Neural crest cell (in vitro differentiated cells): Measurements from ENCODE around the gene INTS12. TPM values are rescaled to one million over a fixed set of nuclear protein-coding genes. Genes with fewer than 3 reads are reported as not detected.

ENCODE experiments used
- DNase-seq: peaks from one replicate; pipeline ENCODE4 v3.0.0; 2021; ENCODE audit warnings: low read depth, mixed read lengths, low spot score
- H3K27ac Mint-ChIP-seq: one replicate; pipeline ENCODE4 v1.8.0; 2021; ENCODE audit warnings: mild to moderate bottlenecking, mixed read lengths; ENCODE audit not compliant: unreplicated experiment
- H3K27me3 Mint-ChIP-seq: 2 replicates; pipeline ENCODE4 v1.8.0; 2021; ENCODE audit warnings: low read depth, mild to moderate bottlenecking, mixed read lengths
- H3K36me3 Mint-ChIP-seq: 2 replicates; pipeline ENCODE4 v1.8.0; 2021; ENCODE audit warnings: low read depth, mild to moderate bottlenecking, mixed read lengths
- H3K4me1 Mint-ChIP-seq: 2 replicates; pipeline ENCODE4 v1.8.0; 2021; ENCODE audit warnings: mixed read lengths
- H3K4me3 Mint-ChIP-seq: one replicate; pipeline ENCODE4 v1.8.0; 2021; ENCODE audit warnings: mild to moderate bottlenecking, mixed read lengths
- H3K9me3 Mint-ChIP-seq: 2 replicates; pipeline ENCODE4 v1.8.0; 2021; ENCODE audit warnings: mixed read lengths
- total RNA-seq: library from RNA; stranded (reverse); gene quantifications from 2 replicates; pipeline ENCODE4 v1.2.1, GENCODE V29; 2021
- TF ChIP-seq, protein P1 (sequence below): fragments of 200-600 bp; sonication (generic); conservative IDR thresholded peaks from 2 replicates; pipeline ENCODE4 v1.5.0; 2021; ENCODE audit warnings: antibody characterized with exemption, mild to moderate bottlenecking

The INTS12 gene
- total RNA-seq, 1 donor from 2014 or later = 21.2 TPM

GRCh38 chr4:105679186-105679585 is 29.3 kb downstream of the INTS12 start:
- TF ChIP-seq, protein P1, sequence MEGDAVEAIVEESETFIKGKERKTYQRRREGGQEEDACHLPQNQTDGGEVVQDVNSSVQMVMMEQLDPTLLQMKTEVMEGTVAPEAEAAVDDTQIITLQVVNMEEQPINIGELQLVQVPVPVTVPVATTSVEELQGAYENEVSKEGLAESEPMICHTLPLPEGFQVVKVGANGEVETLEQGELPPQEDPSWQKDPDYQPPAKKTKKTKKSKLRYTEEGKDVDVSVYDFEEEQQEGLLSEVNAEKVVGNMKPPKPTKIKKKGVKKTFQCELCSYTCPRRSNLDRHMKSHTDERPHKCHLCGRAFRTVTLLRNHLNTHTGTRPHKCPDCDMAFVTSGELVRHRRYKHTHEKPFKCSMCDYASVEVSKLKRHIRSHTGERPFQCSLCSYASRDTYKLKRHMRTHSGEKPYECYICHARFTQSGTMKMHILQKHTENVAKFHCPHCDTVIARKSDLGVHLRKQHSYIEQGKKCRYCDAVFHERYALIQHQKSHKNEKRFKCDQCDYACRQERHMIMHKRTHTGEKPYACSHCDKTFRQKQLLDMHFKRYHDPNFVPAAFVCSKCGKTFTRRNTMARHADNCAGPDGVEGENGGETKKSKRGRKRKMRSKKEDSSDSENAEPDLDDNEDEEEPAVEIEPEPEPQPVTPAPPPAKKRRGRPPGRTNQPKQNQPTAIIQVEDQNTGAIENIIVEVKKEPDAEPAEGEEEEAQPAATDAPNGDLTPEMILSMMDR = no peak
- Mint-ChIP-seq H3K4me1 (no peaks in the 10 kb centered on the region), H3K4me3 (no peak overlapping the region), H3K27me3 (no peaks in the 10 kb centered on the region), H3K9me3 (no peaks in the 10 kb centered on the region), H3K27ac (no peak overlapping the region), H3K36me3 (peaks cover 4% of the 10 kb centered on the region)
- DNase-seq = no peak

GRCh38 chr4:105677709-105678108 is 30.8 kb downstream of the INTS12 start:
- no peak overlapping the region for H3K27ac Mint-ChIP-seq
- H3K4me3 Mint-ChIP-seq = no peak overlapping the region
- TF ChIP-seq, protein P1 = no peak
- no peaks in the 10 kb centered on the region for H3K9me3 Mint-ChIP-seq
- H3K4me1 Mint-ChIP-seq = no peaks in the 10 kb centered on the region
- no peak for DNase-seq
- peaks cover under 1% of the 10 kb centered on the region for H3K36me3 Mint-ChIP-seq
- H3K27me3 Mint-ChIP-seq = peaks cover 6% of the 10 kb centered on the region

GRCh38 chr4:105674011-105674410 is 34.5 kb downstream of the INTS12 start:
- Mint-ChIP-seq H3K4me3 (no peak overlapping the region), H3K27ac (no peak overlapping the region), H3K36me3 (no peaks in the 10 kb centered on the region), H3K9me3 (no peaks in the 10 kb centered on the region), H3K27me3 (peaks cover 26% of the 10 kb centered on the region), H3K4me1 (no peaks in the 10 kb centered on the region)
- TF ChIP-seq, protein P1 = no peak
- DNase-seq = no peak

DNA sequence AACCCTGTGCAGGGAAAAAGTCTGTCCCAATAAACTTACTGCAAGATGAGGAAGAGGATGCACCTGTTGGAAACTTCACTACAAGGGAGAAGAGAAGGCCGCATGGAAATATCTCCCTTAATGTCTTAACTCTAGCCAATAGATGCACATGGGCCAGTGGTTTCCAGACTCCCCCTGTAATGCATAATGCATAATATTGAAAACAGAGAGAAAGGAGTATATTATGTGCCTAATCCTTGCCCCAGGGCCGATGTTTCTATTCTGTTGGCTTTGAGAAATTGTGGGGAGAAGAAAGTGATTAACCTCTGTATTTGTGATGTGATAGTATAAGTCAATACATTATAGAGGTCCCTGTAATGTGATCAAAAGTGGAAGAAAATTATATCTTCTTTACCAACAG is 37.2 kb downstream of the INTS12 start:
- TF ChIP-seq, protein P1 = no peak
- no peak for DNase-seq
- H3K4me1 Mint-ChIP-seq = no peaks in the 10 kb centered on the region
- no peaks in the 10 kb centered on the region for H3K9me3 Mint-ChIP-seq
- H3K27ac Mint-ChIP-seq = no peak overlapping the region
- no peaks in the 10 kb centered on the region for H3K36me3 Mint-ChIP-seq
- no peak overlapping the region for H3K4me3 Mint-ChIP-seq
- peaks cover 40% of the 10 kb centered on the region for H3K27me3 Mint-ChIP-seq

GRCh38 chr4:105670684-105671083 is 37.8 kb downstream of the INTS12 start:
- DNase-seq = no peak
- TF ChIP-seq, protein P1 = no peak
- no peaks in the 10 kb centered on the region for H3K36me3 Mint-ChIP-seq
- peaks cover 43% of the 10 kb centered on the region for H3K27me3 Mint-ChIP-seq
- H3K4me3 Mint-ChIP-seq = no peak overlapping the region
- H3K9me3 Mint-ChIP-seq = no peaks in the 10 kb centered on the region
- no peaks in the 10 kb centered on the region for H3K4me1 Mint-ChIP-seq
- no peak overlapping the region for H3K27ac Mint-ChIP-seq

GRCh38 chr4:105666693-105667092 is 41.8 kb downstream of the INTS12 start:
- H3K9me3 Mint-ChIP-seq = no peaks in the 10 kb centered on the region
- no peaks in the 10 kb centered on the region for H3K4me1 Mint-ChIP-seq
- no peak overlapping the region for H3K27ac Mint-ChIP-seq
- H3K27me3 Mint-ChIP-seq = peaks cover 40% of the 10 kb centered on the region
- TF ChIP-seq, protein P1 = no peak
- no peak for DNase-seq
- H3K4me3 Mint-ChIP-seq = no peak overlapping the region
- H3K36me3 Mint-ChIP-seq = no peaks in the 10 kb centered on the region
